ENCODE measurements around the gene BANP.

- TF ChIP-seq YY1 (IDR thresholded peaks at IDR 0.05; ENCODE audit: low read depth) (no peak), RCOR1 (IDR thresholded peaks at IDR 0.05; ENCODE audit: low read length) (no peak), TAF1 (IDR thresholded peaks at IDR 0.05; ENCODE audit: borderline replicate concordance, low read depth, low read length) (no peak), POLR2AphosphoS5 (IDR thresholded peaks at IDR 0.05; ENCODE audit: low read depth, low read length) (no peak)
Observed at GRCh38 chr16:88083582-88083981, 132.3 kb downstream of the BANP start.
